GM18508 (cell line): ENCODE measurements around the gene PHKG1.
"Not testable (repeated sequence)": the region's sequence is repeated elsewhere in the genome, so short reads cannot be mapped to it uniquely, and the experiment has no call there.

Source experiments
- ATAC-seq: cut with Tn5 transposase; IDR thresholded peaks from one replicate; pipeline ENCODE4 v1.9.1; 2021; ENCODE audit warnings: moderate number of reproducible peaks; ENCODE audit not compliant: insufficient read depth, unreplicated experiment

PHKG1 gene

DNA sequence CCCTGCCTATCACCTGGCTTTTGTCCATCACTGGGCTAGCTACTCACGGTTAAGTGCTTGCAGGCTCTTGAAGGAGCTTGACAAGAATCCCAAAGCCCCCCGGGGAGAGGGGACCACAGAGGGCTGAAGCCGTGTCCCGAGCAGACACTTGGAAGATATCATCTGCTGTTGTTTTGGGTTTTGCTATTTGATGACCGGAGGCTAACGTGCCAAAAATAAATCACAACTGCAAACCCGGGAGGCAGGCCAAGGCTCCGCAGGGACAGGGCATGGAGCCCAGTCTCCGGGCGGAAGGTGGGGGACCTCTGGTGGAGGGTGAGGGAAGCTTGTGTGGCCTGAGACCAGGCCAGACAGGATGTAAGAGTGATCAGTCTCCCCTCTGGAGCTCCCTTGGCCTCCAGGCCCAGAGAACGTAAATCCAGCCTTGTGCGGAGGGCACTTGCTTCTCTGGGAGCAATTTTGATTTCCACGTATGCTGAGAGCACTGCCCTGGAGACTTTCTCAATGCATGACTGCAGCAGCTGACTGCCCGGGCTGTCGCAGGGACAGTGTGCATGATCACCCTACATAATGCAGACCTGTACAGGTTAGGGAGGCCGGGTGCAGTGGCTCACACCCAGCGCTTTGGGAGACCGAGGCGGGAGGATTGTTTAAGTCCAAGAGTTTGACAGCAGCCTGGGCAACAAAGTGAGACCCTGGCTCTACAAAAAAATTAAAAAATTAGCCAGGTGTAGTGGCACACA, at the start of gene PHKG1:
TSS of gene PHKG1 (minus strand) at position 164 of the 743 bp plus-strand sequence. CDS start 4,011 bp downstream, outside the sequence.
- ATAC-seq: no peak

DNA sequence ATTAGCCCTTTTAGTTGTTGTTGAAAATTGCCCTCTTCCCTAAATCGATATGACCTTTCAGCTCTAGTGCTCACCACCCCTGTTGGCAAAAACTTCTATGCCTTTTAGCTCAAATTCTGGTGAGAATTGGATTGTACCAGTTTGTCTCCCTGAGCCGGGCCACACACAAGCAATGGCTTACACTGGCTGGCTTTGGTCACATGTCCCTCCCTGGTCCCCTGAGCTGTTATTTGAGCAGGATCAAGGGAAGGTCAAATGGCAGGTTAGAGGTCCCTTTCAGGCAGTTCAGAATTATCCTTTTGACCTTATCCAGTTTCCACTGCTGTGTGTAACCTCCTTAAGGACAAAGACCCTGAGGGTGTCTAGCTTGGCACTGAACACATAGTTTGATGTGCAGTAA, 38.3 kb upstream of the PHKG1 start:
- ATAC-seq: not testable (repeated sequence)

GRCh38 chr7:56127241-56127975, 34.7 kb upstream of the PHKG1 start:
- no peak for ATAC-seq

DNA sequence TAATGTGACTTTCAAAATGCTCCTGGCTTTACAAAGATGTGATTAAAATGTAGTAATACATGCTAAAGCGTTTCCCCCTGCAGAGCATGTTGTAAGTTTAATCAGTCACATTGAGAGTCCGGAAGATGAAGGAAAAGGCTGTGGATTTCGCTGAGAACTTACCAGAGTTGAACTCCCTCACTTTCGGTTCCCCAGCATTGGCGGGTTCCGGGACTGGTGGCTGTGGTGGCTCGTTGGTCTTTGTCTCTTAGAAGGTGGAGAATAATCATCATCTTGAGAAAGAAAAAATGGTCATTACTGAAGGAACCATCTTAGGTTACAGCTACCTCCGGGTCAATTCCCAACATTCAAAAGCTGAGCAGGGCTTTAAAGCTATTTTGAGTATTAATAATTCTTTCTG, 33.1 kb upstream of the PHKG1 start:
- no peak for ATAC-seq

GRCh38 chr7:56124981-56125380, 32.2 kb upstream of the PHKG1 start:
- no peak for ATAC-seq

- no peak for ATAC-seq
Observed at GRCh38 chr7:56121440-56121839, 28.7 kb upstream of the PHKG1 start.

GRCh38 chr7:56115852-56116538, 23.2 kb upstream of the PHKG1 start, which contains the start of gene NUPR2:
NUPR2 (minus strand) TSS chr7:56116417; CDS start chr7:56116314, 103 bp downstream.
- ATAC-seq: no peak

DNA sequence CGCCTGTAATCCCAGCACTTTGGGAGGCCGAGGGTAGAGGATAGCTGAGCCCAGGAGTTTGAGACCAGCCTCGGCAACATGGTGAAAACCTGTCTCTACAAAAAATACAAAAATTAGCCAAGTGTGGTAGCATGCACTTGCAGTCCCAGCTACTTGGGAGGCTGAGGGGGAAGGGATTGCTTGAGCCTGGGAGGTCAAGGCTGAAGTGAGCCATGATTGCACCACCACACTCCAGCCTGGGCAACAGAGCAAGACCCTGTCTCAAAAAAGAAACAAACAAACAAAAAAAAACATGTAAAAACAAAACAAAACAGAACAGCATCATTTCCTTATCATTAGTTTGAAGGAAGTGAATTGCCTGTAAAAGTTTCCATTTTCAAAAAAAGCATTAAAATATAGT, 19.5 kb upstream of the PHKG1 start:
- ATAC-seq: not testable (repeated sequence)

DNA sequence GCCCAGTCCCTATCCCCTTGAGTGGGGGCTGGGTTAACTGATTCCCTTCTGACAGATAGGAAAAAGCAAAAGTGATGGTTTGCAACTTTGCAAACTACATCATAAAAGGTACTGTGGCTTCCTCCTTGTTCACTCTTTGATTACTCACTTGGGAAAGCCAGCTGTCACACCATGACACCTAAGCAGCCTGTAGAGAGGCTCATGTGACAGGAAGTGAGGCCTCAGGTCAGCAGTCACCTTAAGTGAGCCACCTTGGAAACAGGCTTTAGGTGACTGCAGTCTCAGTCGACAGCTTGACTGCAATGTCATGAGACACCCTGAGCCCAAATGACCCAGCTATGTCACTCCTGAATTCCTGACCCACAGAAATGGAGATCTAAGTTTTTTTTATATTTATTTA, 17.9 kb upstream of the PHKG1 start:
- no peak for ATAC-seq

GRCh38 chr7:56107954-56108258, 15.2 kb upstream of the PHKG1 start:
- ATAC-seq: no peak

- ATAC-seq: peak; percentile 99
Observed at GRCh38 chr7:56106108-56107073, 13.6 kb upstream of the PHKG1 start, which contains the start of gene CHCHD2. CHCHD2 (minus strand) TSS chr7:56106476; CDS start chr7:56106413, 63 bp downstream.

- no peak for ATAC-seq
Observed at GRCh38 chr7:56105508-56105907, 12.8 kb upstream of the PHKG1 start.

- ATAC-seq: not testable (repeated sequence)
Observed at GRCh38 chr7:56104138-56104537, 11.4 kb upstream of the PHKG1 start.

DNA sequence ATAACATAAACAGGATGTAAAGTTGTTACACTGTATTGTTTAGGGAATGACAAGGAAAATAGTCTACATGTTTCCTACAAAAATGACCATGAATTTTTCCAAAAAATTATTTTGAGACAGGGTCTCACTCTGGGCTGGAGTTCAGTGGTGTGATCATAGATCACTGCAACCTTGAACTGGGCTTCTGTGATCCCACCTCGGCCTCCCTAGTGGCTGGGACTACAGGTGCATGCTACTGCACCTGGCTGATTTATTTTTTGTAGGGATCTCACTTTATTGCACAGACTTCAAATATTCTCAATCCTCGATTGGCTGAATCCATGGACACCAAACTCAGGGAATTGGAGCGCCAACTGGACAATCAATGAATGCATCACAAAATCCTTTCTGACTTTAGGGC, 6.9 kb upstream of the PHKG1 start:
- no peak for ATAC-seq

DNA sequence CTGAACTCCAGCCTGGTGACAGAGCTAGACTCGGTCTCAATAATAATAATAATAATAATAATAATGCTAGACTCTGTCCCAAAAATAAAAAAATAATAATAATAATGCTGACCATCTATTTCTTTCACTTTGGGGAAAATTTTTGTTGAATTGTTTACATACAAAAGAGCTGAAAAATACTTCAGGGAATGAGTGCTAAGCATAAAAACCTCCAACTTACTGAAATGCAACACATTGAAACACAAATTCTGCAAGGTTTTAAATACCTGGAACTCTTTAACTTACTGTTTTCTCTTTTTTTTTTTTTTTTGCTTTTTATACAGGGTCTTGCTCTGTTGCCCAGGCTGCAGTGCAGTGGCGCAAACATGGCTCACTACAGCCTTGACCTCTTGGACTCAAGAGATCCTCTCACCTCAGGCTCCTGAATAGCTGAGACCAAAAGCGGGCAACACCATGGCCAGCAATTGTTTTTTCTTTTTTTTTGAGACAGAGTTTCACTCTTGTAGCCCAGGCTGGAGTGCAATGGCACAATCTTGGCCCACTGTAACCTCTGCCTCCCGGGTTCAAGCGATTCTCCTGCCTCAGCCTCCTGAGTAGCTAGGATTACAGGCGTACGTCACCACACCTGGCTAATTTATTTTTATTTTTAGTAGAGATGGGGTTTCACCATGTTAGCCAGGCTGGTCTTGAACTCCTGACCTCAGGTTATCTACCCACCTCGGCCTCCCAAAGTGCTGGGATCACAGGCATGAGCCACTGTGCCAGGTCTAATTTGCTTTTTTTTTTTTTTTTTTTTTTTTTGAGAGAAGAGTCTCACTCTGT, 5.6 kb upstream of the PHKG1 start:
- not testable (repeated sequence) for ATAC-seq

GRCh38 chr7:56097700-56098099, 4.9 kb upstream of the PHKG1 start:
- no peak for ATAC-seq

DNA sequence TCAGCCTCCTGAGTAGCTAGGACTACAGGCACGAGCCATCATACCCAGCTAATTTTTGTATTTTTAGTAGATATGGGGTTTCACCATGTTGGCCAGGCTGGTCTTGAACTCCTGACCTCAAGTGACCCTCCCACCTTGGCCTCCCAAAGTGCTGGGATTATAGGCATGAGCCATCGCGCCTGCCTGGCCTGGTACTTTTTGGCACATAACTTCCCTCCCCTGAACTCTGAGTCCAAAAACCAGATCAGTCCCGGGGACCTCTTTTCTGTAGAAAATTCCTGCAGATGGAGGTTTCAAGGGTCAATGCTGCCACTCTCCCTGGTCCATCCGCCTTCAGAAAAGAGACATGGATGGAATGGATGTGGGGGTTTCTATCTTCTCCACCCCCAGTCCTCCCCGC, 364 bp downstream of the PHKG1 start:
- not testable (repeated sequence) for ATAC-seq

DNA sequence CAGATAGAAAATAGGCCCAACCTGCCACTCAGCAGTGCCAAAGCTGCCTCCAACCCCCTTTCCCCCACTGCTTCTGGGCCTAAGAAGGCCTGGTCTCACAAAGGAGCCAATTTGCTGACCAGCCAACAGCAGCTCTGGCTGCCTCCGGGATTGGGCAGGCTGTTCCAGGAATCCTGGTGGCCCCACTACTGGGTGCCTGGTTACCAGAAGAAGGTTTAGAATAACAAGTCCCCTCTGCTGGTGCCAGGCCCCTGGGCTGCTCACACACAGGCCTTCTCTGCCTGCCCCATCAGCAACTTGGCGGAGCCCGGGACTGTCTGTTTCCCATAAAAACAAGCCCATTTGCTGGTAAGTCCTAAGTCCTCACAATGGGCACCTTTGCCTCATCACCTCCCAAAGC, 1.2 kb downstream of the PHKG1 start:
- no peak for ATAC-seq

DNA sequence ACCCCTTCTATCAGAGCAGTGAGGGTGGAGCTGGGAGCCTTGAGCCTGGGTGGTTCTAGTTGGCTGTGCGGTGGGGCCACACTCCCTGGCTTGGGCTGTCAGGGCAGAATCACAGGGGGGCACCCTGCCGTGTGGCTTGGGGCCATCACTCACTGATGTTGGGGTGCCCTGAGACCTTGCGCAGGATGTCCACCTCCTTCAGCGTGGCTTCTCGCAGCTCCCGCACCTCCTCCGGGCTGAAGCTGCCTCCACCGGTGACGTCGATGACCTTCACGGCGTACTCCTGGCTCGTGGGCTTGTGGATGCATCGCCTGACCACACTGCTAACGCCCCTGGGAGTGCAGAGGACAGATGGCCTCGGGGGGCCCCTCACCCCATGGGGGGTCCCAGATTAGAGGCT, 5.3 kb downstream of the PHKG1 start:
- ATAC-seq: no peak
